ENCODE data around the gene SPRYD3. TPM values are rescaled to one million over a fixed set of nuclear protein-coding genes. Genes with fewer than 3 reads are reported as not detected.

SPRYD3 gene
- total RNA-seq, 1 donor from 2014 or later = 49.1 TPM

- no peak for DNase-seq
- no peak for TF ChIP-seq CTCF (IDR thresholded peaks at IDR 0.05; ENCODE audit: borderline replicate concordance)
- no peaks in the 10 kb centered on the region for H3K9me3 ChIP-seq (replicated peaks)
- peaks cover 58% of the 10 kb centered on the region for H3K36me3 ChIP-seq
- H3K27ac ChIP-seq (replicated peaks) = peak overlapping the region; percentile 100
- intact Hi-C loops (cut with micrococcal nuclease) = loop anchor here (5.0 kb wide), 2 partner anchors 37 to 132 kb away; partner anchors contain the start of gene SOAT2
- peak overlapping the region; percentile 31 for H3K4me3 ChIP-seq
- no peaks in the 10 kb centered on the region for H3K27me3 ChIP-seq (ENCODE audit: low read depth)
- peaks cover 100% of the 10 kb centered on the region for H3K4me1 ChIP-seq
Measured at GRCh38 chr12:53065470-53065869, 13.7 kb downstream of the SPRYD3 start.

DNA sequence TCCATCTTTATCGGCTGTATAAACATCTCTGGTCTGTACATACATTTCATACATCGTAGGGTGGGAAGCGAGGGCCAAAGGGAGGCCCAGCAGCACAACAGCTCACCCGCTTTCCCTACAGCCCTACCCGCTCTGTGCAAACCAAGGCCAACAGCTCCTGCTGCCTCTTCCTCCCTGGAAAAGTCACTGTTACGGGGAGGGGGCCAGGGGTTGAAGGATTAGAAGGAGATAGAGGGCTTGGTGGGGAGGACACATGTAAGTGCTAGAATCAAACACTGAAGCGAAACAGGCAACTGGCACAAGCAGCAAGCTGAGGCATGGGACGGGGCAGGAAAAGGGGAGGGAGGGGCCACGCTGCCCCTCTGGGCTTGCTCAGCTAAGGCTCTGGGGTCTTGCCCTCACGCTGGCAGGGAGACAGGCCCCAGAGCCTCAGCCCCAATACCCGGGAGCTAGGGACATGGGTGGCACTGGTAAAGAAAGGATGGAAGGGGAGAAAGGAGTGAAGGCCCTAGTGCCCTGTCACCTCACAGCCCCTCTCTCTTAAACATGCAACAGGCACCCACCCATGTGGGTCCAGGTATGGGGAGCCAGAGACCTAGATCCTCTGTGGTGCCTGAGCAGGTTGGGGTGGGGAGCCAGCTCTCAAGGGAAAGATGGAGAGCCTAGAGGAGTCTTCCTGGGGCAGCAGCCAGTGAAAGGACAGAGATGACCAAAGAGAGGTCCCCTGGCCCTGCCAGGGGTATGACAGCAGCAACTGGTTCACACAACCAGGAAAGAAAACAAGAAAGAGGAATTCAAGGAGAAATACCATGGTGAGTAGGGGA lies 14.4 kb downstream of the SPRYD3 start:
- Histone ChIP-seq H3K36me3 (peaks cover 64% of the 10 kb centered on the region), H3K9me3 (replicated peaks) (no peaks in the 10 kb centered on the region), H3K4me3 (no peak overlapping the region), H3K27ac (replicated peaks) (peak overlapping the region; percentile 100), H3K27me3 (ENCODE audit: low read depth) (no peaks in the 10 kb centered on the region), H3K4me1 (peaks cover 100% of the 10 kb centered on the region)
- DNase-seq = no peak
- no peak for TF ChIP-seq CTCF (IDR thresholded peaks at IDR 0.05; ENCODE audit: borderline replicate concordance)
- intact Hi-C loops (cut with micrococcal nuclease) = loop anchor here (5.0 kb wide), 2 partner anchors 37 to 132 kb away; partner anchors contain the start of gene SOAT2

DNA sequence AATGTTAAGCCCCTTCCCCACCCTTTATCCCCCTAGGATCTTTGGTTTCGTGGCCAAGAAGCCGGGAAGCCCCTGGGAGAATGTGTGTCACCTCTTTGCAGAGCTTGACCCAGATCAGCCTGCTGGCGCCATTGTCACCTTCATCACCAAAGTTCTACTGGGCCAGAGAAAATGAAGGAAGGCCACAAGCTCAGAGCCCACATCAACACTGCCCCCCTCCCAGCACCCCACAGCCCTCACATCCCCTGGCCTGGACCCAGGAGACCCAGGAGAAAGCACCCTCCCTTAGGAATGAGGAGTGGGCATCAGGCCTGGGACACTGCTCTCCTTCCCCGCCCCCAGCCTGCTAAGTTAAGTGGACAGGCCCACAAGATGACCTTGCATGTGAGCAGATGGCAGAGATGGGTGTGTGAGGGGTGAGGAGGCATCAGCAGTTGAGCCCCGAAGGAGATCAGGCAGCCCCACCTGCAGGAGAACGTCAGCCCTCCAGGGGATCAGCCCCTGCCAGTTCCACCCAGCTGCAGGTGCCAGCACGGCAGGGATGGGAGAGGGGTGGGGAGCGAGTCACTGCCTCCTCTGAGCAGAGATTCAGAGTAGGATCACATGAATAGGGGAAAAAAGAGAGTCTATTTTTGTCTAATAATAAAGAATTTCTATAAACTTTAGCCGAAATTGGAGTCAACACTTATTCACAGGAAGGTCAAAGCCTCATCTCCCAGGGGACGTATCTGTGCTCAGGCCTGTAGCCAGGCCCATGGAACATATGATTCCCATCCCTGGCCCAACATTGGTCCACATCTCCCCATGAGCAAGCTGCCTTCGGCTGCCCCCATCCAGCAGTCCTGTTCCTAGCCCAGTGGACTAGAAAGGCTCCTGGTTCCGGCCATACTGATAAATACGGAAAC lies 15.2 kb downstream of the SPRYD3 start:
- Histone ChIP-seq H3K4me3 (peak overlapping the region; percentile 25), H3K4me1 (peaks cover 100% of the 10 kb centered on the region), H3K9me3 (replicated peaks) (no peaks in the 10 kb centered on the region), H3K27ac (replicated peaks) (peak overlapping the region; percentile 100), H3K27me3 (ENCODE audit: low read depth) (no peaks in the 10 kb centered on the region), H3K36me3 (peaks cover 73% of the 10 kb centered on the region)
- TF ChIP-seq CTCF (IDR thresholded peaks at IDR 0.05; ENCODE audit: borderline replicate concordance) = no peak
- intact Hi-C loops (cut with micrococcal nuclease) = no loop called here
- peak; percentile 60 for DNase-seq

DNA sequence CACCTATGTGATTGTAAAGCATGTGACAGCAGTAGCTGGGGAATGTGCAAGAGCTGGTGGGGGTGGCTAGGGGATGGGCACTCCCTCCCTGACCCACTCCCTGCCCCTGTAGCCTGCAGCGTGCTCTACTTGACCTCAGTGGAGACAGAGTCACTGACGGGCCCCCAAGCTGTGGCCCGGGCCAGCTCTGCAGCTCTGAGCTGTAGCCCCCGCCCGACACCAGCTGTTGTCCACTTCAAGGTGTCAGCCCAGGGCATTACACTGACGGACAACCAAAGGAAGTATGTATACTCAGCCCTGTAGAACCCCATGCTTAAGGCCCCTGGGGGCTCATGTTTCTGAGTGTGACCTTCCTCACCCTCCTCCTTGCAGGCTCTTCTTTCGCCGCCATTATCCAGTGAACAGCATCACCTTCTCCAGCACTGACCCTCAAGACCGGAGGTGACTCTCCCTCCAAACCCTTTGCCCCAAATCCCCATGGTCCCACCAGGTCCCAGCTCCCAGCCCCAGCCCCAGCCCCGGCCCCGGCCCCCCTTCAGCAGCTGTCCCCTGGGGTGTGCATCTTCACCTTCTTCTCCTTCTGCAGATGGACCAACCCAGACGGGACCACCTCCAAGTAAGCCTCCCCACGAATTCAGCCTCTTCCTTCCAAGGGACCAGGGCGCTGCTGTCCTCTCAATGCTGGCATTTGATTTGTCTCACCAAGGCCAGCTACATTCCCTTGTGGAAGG lies 16.0 kb downstream of the SPRYD3 start:
- peaks cover 79% of the 10 kb centered on the region for H3K36me3 ChIP-seq
- H3K9me3 ChIP-seq (replicated peaks) = no peaks in the 10 kb centered on the region
- TF ChIP-seq CTCF (IDR thresholded peaks at IDR 0.05; ENCODE audit: borderline replicate concordance) = no peak
- intact Hi-C loops (cut with micrococcal nuclease) = no loop called here
- H3K27ac ChIP-seq (replicated peaks) = peak overlapping the region; percentile 100
- H3K4me1 ChIP-seq = peaks cover 99% of the 10 kb centered on the region
- no peak for DNase-seq
- H3K27me3 ChIP-seq (ENCODE audit: low read depth) = no peaks in the 10 kb centered on the region
- H3K4me3 ChIP-seq = no peak overlapping the region
